ENCODE data around the gene TRIM38. TPM values are rescaled to one million over a fixed set of nuclear protein-coding genes. Genes with fewer than 3 reads are reported as not detected.

The TRIM38 gene
- total and polyA plus RNA-seq, 2 of the 13 experiments (the other 11 are each of a cell fraction or from before 2014, with no cell fraction given), result 2.5 to 3.1 TPM

DNA sequence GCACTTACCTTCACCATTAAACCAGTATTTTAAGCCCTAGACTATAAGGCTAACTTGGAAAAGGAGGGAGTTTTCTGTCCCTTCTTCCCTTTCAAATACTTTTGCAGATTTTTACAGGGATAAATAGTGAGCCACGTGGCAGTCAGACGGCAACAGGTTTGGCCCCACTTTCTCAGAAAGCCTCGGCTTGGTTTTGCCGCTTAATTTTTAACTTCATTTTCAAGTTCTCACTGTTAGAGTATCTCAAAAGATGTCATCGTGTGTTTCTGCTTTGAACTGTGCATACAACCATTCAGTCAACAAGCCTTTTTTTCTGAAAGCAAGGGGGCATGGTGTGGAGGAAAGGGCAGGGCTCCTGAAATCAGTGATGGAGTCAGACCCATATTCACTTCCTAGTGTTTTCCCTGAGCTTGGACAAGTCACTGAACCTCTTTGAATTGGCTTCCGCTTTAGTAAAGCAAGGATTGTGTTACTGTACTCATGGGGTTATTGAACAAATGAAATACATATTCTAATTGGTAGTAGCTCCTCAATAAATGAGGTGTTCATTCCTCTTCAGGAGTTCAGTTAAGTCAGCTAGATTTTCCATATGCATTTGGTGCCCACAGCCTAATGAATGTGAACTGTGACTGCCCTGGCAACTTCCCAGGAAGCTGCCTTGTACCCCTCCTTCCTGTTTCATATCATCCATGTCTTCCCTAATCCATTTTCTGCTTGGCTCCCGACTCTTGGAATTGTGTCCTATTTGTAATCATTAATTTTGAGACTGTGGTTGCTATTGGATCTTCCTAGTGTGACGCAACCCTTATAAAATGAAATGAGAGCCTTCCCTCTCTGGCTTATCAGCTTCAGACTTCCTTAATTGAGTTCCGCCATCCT, 31.8 kb upstream of the TRIM38 start, which contains the start of gene SLC17A2 (continued):
- TF ChIP-seq ZNF407 (CRISPR knock-in tag; IDR thresholded peaks at IDR 0.05; ENCODE audit: not compliant biosample characterization), result no peak
- TF ChIP-seq ZNF766 (CRISPR knock-in tag; IDR thresholded peaks at IDR 0.05; ENCODE audit: borderline replicate concordance), result 0 out of 2 replicates have a peak, but pooled peaks have one; percentile 25
- no peak for TF ChIP-seq ZNF205 (CRISPR knock-in tag; IDR thresholded peaks at IDR 0.05)
- TF ChIP-seq SP4 (CRISPR knock-in tag; IDR thresholded peaks at IDR 0.05), result no peak
- TF ChIP-seq KDM2A (CRISPR knock-in tag; IDR thresholded peaks at IDR 0.05; ENCODE audit: borderline replicate concordance, low read depth), result no peak
- no peak for TF ChIP-seq ZUFSP (CRISPR knock-in tag; IDR thresholded peaks at IDR 0.05; ENCODE audit: borderline replicate concordance)
- TF ChIP-seq ZSCAN30 (CRISPR knock-in tag; IDR thresholded peaks at IDR 0.05), result no peak
- TF ChIP-seq ZNF329 (CRISPR knock-in tag; IDR thresholded peaks at IDR 0.05; ENCODE audit: low read depth), result no peak
- TF ChIP-seq ZNF432 (CRISPR knock-in tag; IDR thresholded peaks at IDR 0.05; ENCODE audit: borderline replicate concordance), result no peak
- no peak for TF ChIP-seq HNRNPLL (IDR thresholded peaks at IDR 0.05; ENCODE audit: low read depth, low read length, poor library complexity, severe bottlenecking)
- no peak for TF ChIP-seq DR1 (CRISPR knock-in tag; IDR thresholded peaks at IDR 0.05)
- TF ChIP-seq, protein P1, sequence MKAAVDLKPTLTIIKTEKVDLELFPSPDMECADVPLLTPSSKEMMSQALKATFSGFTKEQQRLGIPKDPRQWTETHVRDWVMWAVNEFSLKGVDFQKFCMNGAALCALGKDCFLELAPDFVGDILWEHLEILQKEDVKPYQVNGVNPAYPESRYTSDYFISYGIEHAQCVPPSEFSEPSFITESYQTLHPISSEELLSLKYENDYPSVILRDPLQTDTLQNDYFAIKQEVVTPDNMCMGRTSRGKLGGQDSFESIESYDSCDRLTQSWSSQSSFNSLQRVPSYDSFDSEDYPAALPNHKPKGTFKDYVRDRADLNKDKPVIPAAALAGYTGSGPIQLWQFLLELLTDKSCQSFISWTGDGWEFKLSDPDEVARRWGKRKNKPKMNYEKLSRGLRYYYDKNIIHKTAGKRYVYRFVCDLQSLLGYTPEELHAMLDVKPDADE (CRISPR knock-in tag; IDR thresholded peaks at IDR 0.05), result no peak
- TF ChIP-seq, protein P2, sequence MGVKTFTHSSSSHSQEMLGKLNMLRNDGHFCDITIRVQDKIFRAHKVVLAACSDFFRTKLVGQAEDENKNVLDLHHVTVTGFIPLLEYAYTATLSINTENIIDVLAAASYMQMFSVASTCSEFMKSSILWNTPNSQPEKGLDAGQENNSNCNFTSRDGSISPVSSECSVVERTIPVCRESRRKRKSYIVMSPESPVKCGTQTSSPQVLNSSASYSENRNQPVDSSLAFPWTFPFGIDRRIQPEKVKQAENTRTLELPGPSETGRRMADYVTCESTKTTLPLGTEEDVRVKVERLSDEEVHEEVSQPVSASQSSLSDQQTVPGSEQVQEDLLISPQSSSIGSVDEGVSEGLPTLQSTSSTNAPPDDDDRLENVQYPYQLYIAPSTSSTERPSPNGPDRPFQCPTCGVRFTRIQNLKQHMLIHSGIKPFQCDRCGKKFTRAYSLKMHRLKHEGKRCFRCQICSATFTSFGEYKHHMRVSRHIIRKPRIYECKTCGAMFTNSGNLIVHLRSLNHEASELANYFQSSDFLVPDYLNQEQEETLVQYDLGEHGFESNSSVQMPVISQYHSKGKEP (CRISPR knock-in tag; IDR thresholded peaks at IDR 0.05), result no peak
- TF ChIP-seq ZNF674 (CRISPR knock-in tag; IDR thresholded peaks at IDR 0.05; ENCODE audit: low read depth), result no peak
- no peak for TF ChIP-seq RAD51 (IDR thresholded peaks at IDR 0.05; ENCODE audit: borderline replicate concordance)
